Osteoblast (primary cell): ENCODE results near the gene MRPS34. TPM values are rescaled to one million over a fixed set of nuclear protein-coding genes. Genes with fewer than 3 reads are reported as not detected.

ENCODE experiments used
- DNase-seq: peaks from one replicate; pipeline ENCODE4 v3.0.0; 2011; ENCODE audit warnings: low spot score, mixed read lengths; ENCODE audit not compliant: insufficient read length; ENCODE audit errors: missing footprints
- H2AFZ ChIP-seq: 2 replicates; pipeline ENCODE4 v1.6.0; 2011; ENCODE audit warnings: mild to moderate bottlenecking, low read length
- H3K27ac ChIP-seq: 2 replicates; pipeline ENCODE4 v1.5.1; 2011; ENCODE audit warnings: mild to moderate bottlenecking, low read depth, low read length, moderate library complexity
- H3K27me3 ChIP-seq: 2 replicates; pipeline ENCODE4 v1.6.0; 2012; ENCODE audit warnings: mild to moderate bottlenecking, control low read depth, inconsistent platforms, low read length, moderate library complexity; ENCODE audit not compliant: insufficient read depth
- H3K36me3 ChIP-seq: 2 replicates; pipeline ENCODE4 v1.5.1; 2011; ENCODE audit warnings: mild to moderate bottlenecking, low read length, control low read depth, moderate library complexity; ENCODE audit not compliant: insufficient read depth
- H3K4me1 ChIP-seq: 2 replicates; pipeline ENCODE4 v1.5.1; 2011; ENCODE audit warnings: mild to moderate bottlenecking, low read length, control low read depth, moderate library complexity; ENCODE audit not compliant: insufficient read depth
- H3K4me2 ChIP-seq: 2 replicates; pipeline ENCODE4 v1.6.0; 2011; ENCODE audit warnings: mild to moderate bottlenecking, low read length; ENCODE audit not compliant: insufficient read depth
- H3K4me3 ChIP-seq: fragments of 200-600 bp; sonication (generic); 3 replicates; pipeline ENCODE4 v1.5.1; 2012; ENCODE audit warnings: mild to moderate bottlenecking, low read length, inconsistent platforms; ENCODE audit not compliant: insufficient read depth
- H3K79me2 ChIP-seq: 2 replicates; pipeline ENCODE4 v1.6.0; 2012; ENCODE audit warnings: mild to moderate bottlenecking, low read length, control low read depth, inconsistent platforms; ENCODE audit not compliant: insufficient read depth
- H3K9me3 ChIP-seq: 2 replicates; pipeline ENCODE4 v1.5.1; 2011; ENCODE audit warnings: low read depth, low read length, control low read depth
- H4K20me1 ChIP-seq: 2 replicates; pipeline ENCODE4 v1.6.0; 2012; ENCODE audit warnings: mild to moderate bottlenecking, low read length, control low read depth; ENCODE audit not compliant: insufficient read depth
- total RNA-seq: library from RNA; depleted of rRNA; stranded (reverse); fragments of >200 nt; gene quantifications from 2 replicates; pipeline ENCODE4 v1.2.3, GENCODE V29; 2012
- TF ChIP-seq, protein P1 (sequence below): IDR thresholded peaks from 2 replicates; pipeline ENCODE4 v1.5.1; 2011; ENCODE audit warnings: mild to moderate bottlenecking, low read depth, low read length, moderate library complexity; ENCODE audit errors: extremely low read depth

MRPS34 gene
- total RNA-seq, 1 donor = 40.5 TPM

DNA sequence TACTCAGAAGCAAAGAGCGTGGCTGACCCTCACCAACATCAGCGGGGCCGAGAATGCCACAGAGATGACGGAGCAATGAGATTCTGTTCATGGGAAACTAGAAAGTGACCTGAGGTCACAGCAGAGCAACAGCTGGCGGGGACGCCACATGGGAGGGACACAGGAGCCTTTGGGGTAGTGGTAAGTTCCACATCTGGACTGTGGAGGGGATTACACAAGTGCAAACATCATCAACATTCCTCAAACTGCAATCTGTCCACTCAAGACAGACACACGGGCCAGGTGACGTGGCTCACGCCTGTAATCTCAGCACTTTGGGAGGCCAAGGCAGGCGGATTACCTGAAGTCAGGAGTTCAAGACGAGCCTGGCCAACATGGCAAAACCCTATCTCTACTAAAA, 42.5 kb upstream of the MRPS34 start:
- DNase-seq = no peak
- Histone ChIP-seq H3K27ac (no peak overlapping the region), H3K4me2 (no peak overlapping the region), H3K27me3 (no peaks in the 10 kb centered on the region), H4K20me1 (no peaks in the 10 kb centered on the region), H3K9me3 (no peaks in the 10 kb centered on the region), H3K36me3 (peaks cover 19% of the 10 kb centered on the region), H3K79me2 (no peaks in the 10 kb centered on the region), H2AFZ (no peak overlapping the region), H3K4me3 (no peak overlapping the region), H3K4me1 (peaks cover 3% of the 10 kb centered on the region)
- TF ChIP-seq, protein P1, sequence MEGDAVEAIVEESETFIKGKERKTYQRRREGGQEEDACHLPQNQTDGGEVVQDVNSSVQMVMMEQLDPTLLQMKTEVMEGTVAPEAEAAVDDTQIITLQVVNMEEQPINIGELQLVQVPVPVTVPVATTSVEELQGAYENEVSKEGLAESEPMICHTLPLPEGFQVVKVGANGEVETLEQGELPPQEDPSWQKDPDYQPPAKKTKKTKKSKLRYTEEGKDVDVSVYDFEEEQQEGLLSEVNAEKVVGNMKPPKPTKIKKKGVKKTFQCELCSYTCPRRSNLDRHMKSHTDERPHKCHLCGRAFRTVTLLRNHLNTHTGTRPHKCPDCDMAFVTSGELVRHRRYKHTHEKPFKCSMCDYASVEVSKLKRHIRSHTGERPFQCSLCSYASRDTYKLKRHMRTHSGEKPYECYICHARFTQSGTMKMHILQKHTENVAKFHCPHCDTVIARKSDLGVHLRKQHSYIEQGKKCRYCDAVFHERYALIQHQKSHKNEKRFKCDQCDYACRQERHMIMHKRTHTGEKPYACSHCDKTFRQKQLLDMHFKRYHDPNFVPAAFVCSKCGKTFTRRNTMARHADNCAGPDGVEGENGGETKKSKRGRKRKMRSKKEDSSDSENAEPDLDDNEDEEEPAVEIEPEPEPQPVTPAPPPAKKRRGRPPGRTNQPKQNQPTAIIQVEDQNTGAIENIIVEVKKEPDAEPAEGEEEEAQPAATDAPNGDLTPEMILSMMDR = no peak

DNA sequence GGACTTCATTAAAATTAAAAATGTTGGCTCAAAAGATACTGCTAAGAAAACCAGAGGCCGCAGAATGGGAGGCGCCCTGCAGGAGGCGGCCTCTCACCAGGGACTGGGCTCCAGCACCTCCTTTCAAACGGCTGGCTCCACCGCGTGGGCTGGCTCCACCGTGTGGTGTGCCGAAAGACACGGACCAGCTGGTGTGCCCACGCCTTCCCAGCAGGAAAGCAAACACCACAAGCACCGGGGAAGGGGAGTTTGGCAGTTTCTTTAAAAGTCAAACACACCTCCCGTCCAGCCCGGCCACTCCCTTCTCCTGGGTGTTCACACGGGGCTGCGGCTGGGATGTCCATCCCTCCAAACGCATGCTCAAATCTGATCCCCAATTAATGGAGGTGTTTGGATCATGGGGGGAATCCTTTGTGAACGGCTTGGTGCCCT, 39.8 kb upstream of the MRPS34 start:
- no peaks in the 10 kb centered on the region for H4K20me1 ChIP-seq
- H3K4me1 ChIP-seq = peaks cover 3% of the 10 kb centered on the region
- no peaks in the 10 kb centered on the region for H3K79me2 ChIP-seq
- peaks cover 25% of the 10 kb centered on the region for H3K36me3 ChIP-seq
- peak; percentile 98 for DNase-seq
- H3K4me3 ChIP-seq = peak overlapping the region; percentile 30
- H3K4me2 ChIP-seq = peak overlapping the region; percentile 51
- H3K9me3 ChIP-seq = no peaks in the 10 kb centered on the region
- TF ChIP-seq, protein P1 = peak; percentile 52
- no peaks in the 10 kb centered on the region for H3K27me3 ChIP-seq
- no peak overlapping the region for H3K27ac ChIP-seq
- H2AFZ ChIP-seq = peak overlapping the region; percentile 69

DNA sequence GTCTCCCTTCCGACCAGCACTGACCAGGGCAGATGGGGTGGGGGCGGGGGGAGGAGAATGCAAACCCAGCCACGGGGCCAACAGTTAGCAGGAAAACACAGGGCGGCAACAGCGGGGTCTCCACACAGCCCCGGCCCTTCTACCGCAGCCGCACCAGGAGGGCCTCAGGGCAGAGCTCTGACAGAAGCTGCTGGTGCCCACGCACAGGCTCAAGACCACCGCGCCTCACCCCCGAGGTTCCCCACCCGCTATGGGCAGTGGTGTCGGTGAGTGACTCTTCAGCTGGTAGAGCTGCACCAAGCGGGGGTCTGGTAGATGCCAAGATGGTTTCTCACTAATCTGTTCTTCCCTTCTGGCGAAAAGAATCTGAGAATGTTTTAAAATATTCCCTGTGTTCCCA, 37.6 kb upstream of the MRPS34 start:
- Histone ChIP-seq H3K27me3 (no peaks in the 10 kb centered on the region), H3K4me3 (no peak overlapping the region), H3K27ac (no peak overlapping the region), H3K4me2 (no peak overlapping the region), H4K20me1 (no peaks in the 10 kb centered on the region), H3K36me3 (peaks cover 19% of the 10 kb centered on the region), H3K9me3 (no peaks in the 10 kb centered on the region), H3K79me2 (no peaks in the 10 kb centered on the region), H3K4me1 (peaks cover 3% of the 10 kb centered on the region), H2AFZ (no peak overlapping the region)
- DNase-seq = no peak
- TF ChIP-seq, protein P1 = no peak

DNA sequence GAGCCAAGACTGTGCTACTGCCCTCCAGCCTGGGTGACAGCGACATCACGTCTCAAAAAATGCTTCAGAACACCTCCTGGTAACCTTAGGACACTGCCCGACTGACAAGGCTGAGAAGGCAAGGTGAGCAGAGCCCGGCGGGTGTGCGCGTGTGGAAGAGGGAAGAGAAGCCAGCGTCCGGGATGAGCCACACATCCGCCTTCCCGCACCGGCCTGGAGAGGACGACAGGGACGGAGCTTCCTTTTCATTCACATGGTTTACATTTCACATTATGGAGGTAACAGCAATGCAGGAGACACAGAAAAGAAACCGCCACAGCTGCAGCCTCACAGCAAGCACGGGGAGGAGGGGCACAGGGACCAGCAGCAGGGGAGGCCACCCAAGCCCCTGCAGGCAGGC, 37.2 kb upstream of the MRPS34 start:
- Histone ChIP-seq H3K9me3 (no peaks in the 10 kb centered on the region), H2AFZ (no peak overlapping the region), H3K4me1 (peaks cover 3% of the 10 kb centered on the region), H3K27ac (no peak overlapping the region), H3K36me3 (peaks cover 16% of the 10 kb centered on the region), H3K4me3 (no peak overlapping the region), H3K79me2 (no peaks in the 10 kb centered on the region), H3K27me3 (no peaks in the 10 kb centered on the region), H4K20me1 (no peaks in the 10 kb centered on the region), H3K4me2 (no peak overlapping the region)
- TF ChIP-seq, protein P1 = no peak
- no peak for DNase-seq
